HFFc6 (cell line): ENCODE measurements around the gene EDA2R. TPM values are rescaled to one million over a fixed set of nuclear protein-coding genes. Genes with fewer than 3 reads are reported as not detected.

Source experiments
- DNase-seq: peaks from one replicate; pipeline ENCODE4 v3.0.0-alpha.2; 2018
- H3K27ac Mint-ChIP-seq: 2 replicates; pipeline ENCODE4 v1.8.0; 2020; ENCODE audit warnings: mild to moderate bottlenecking, mixed read lengths
- H3K27me3 Mint-ChIP-seq: 2 replicates; pipeline ENCODE4 v1.8.0; 2021; ENCODE audit warnings: mild to moderate bottlenecking, moderate library complexity, mixed read lengths; ENCODE audit not compliant: insufficient read depth
- H3K36me3 Mint-ChIP-seq: 2 replicates; pipeline ENCODE4 v1.8.0; 2021; ENCODE audit warnings: low read depth, mixed read lengths
- H3K4me1 Mint-ChIP-seq: 2 replicates; pipeline ENCODE4 v1.8.0; 2020; ENCODE audit warnings: low read depth, mixed read lengths
- H3K4me3 Mint-ChIP-seq: 2 replicates; pipeline ENCODE4 v1.8.0; 2020; ENCODE audit warnings: mild to moderate bottlenecking, moderate library complexity, mixed read lengths
- H3K9me3 Mint-ChIP-seq: 2 replicates; pipeline ENCODE4 v1.8.0; 2020; ENCODE audit warnings: mild to moderate bottlenecking, mixed read lengths
- total RNA-seq, 6 experiments: library from RNA; stranded (reverse); fragmentation: NEBNext Ultra II Directional; extraction: Animal tissue kit (Norgen Biotek cat#: 25700); gene quantifications; 2 replicates in 1 of 6; 3 replicates in 5 of 6; pipeline ENCODE4 v1.2.3, GENCODE V29; 2021
- TF ChIP-seq, protein P1 (sequence below): fragments of 200-600 bp; sonication (generic); IDR thresholded peaks from 2 replicates; pipeline ENCODE4 v1.5.0; 2021; ENCODE audit warnings: antibody characterized with exemption, mild to moderate bottlenecking

EDA2R gene
- total RNA-seq, 6 experiments from 2014 or later = 23.2 to 28.2 (median 24.1) TPM

DNA sequence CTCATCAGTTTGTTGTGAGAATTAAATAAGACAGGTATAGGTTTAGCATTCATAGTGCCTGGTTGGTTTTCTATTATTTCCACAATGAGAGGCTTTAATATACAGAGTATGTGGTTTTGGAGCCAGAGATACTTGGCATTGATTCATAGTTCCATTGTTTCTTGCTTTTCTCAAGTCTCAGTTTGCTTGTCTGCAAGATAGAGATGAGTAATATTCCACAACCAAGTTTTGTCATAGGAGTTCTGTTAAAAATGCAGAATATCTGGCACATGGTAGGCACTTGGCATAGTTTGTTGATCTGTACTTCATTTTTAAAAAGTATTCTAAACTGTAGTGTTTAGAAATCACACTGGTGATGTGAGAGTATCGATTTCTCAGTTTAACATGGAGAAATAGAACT is 37.5 kb upstream of the EDA2R start:
- Mint-ChIP-seq H3K4me1 (peaks cover 80% of the 10 kb centered on the region), H3K4me3 (peak overlapping the region; percentile 75), H3K9me3 (no peaks in the 10 kb centered on the region), H3K27ac (peak overlapping the region; percentile 89), H3K27me3 (no peaks in the 10 kb centered on the region), H3K36me3 (no peaks in the 10 kb centered on the region; the same call in 1 of the 2 replicates)
- TF ChIP-seq, protein P1, sequence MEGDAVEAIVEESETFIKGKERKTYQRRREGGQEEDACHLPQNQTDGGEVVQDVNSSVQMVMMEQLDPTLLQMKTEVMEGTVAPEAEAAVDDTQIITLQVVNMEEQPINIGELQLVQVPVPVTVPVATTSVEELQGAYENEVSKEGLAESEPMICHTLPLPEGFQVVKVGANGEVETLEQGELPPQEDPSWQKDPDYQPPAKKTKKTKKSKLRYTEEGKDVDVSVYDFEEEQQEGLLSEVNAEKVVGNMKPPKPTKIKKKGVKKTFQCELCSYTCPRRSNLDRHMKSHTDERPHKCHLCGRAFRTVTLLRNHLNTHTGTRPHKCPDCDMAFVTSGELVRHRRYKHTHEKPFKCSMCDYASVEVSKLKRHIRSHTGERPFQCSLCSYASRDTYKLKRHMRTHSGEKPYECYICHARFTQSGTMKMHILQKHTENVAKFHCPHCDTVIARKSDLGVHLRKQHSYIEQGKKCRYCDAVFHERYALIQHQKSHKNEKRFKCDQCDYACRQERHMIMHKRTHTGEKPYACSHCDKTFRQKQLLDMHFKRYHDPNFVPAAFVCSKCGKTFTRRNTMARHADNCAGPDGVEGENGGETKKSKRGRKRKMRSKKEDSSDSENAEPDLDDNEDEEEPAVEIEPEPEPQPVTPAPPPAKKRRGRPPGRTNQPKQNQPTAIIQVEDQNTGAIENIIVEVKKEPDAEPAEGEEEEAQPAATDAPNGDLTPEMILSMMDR = no peak
- DNase-seq = peak; percentile 41

DNA sequence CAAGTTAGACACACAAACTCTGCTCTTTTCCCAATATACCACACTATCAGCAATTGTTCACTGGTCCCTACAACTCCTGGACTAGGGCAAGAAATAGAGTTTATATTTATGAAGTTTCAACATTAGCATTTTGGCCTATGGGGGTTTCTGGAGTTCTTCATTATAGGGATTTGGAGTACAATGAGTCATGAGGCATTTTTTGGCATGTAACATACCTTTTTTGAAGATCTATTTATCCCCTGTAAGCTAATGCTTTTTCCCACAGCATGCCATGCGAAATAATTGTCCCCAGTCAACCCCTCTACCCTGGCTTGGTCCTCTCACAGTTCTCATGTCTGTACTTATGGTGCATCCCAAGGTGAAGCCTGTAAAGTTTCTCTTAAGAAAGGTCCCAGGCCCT is 36.7 kb upstream of the EDA2R start:
- H3K27me3 Mint-ChIP-seq = no peaks in the 10 kb centered on the region
- H3K36me3 Mint-ChIP-seq = no peaks in the 10 kb centered on the region; the same call in 1 of the 2 replicates
- TF ChIP-seq, protein P1 = no peak
- peaks cover 3% of the 10 kb centered on the region; the same call in 1 of the 2 replicates for H3K9me3 Mint-ChIP-seq
- DNase-seq = no peak
- peaks cover 71% of the 10 kb centered on the region for H3K4me1 Mint-ChIP-seq
- H3K27ac Mint-ChIP-seq = no peak overlapping the region
- no peak overlapping the region for H3K4me3 Mint-ChIP-seq

DNA sequence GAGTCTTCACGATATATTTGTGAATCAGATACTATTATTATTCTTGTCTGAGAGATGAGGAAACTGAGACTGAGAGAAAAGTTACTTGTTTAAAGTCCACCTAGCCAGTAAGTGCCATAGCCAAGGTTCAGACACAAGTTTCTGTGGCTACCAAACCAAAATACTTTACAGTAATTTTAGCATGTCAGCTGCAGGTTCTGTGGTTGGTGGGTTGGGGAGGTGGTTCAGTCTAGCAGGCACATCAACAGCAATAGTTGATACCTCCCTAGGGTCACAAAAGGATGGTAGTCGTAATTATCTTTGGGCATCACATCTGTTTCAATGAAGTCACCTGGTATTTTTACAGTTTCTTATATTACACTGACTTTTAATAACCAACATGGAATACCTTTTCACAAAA is 35.6 kb upstream of the EDA2R start:
- Mint-ChIP-seq H3K9me3 (peaks cover 3% of the 10 kb centered on the region; the same call in 1 of the 2 replicates), H3K27me3 (no peaks in the 10 kb centered on the region), H3K4me3 (no peak overlapping the region), H3K4me1 (peaks cover 61% of the 10 kb centered on the region), H3K36me3 (no peaks in the 10 kb centered on the region; the same call in 1 of the 2 replicates), H3K27ac (no peak overlapping the region)
- no peak for DNase-seq
- TF ChIP-seq, protein P1 = no peak

DNA sequence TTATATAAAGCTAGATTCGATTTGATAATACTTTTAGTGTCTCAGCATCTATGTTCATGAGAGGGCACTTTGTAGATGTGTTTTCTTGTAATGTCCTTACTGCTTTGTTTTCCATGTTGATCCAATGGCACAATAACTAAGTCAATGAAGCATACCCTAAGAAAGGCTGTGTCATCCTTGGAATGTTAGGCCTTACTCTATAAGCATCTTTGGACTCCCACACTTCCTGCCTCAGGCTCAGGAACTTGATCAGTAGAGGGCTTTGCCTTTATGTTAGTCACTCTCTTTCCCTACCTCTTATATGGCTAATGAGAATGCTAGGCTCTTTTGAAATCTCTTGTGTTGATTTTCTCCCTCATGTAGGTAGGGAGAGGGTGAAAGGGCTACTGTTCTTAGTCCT is 33.2 kb upstream of the EDA2R start:
- H3K4me1 Mint-ChIP-seq = peaks cover 37% of the 10 kb centered on the region
- no peak overlapping the region for H3K4me3 Mint-ChIP-seq
- TF ChIP-seq, protein P1 = no peak
- peak; percentile 28 for DNase-seq
- H3K36me3 Mint-ChIP-seq = no peaks in the 10 kb centered on the region; the same call in 1 of the 2 replicates
- no peaks in the 10 kb centered on the region for H3K27me3 Mint-ChIP-seq
- H3K27ac Mint-ChIP-seq = peak overlapping the region; percentile 63
- peaks cover 3% of the 10 kb centered on the region; the same call in 1 of the 2 replicates for H3K9me3 Mint-ChIP-seq

DNA sequence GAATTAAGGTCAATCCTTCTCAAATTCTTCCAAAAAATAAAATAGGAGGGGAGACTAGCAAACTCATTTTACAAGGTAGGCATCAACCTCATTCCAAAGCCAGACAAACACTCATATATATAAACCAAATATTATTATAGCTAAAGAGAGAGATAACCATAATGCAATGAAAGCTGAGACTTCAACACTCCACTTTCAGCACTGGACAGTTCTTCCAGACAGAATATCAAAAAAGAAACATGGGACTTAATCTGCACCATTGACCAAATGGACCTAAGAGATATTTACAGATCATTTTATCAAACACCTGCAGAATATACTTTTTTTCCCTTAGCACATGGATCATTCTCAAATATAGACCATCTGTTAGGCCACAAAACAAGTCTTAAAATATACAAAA is 15.5 kb upstream of the EDA2R start:
- Mint-ChIP-seq H3K27ac (no peak overlapping the region), H3K27me3 (peaks cover 3% of the 10 kb centered on the region; the same call in 1 of the 2 replicates), H3K9me3 (no peaks in the 10 kb centered on the region), H3K4me3 (no peak overlapping the region), H3K36me3 (no peaks in the 10 kb centered on the region), H3K4me1 (no peaks in the 10 kb centered on the region)
- TF ChIP-seq, protein P1 = no peak
- DNase-seq = no peak
